Tibial artery (tissue), 4 donors: ENCODE data around the gene FLNB.

Source experiments
- DNase-seq, 2 donors: peaks; one replicate each; pipeline ENCODE4 v3.0.0-alpha.2; 2019
- H3K27ac ChIP-seq, 2 donors: fragments of 200-600 bp; sonication (generic) in 1 of 2; 1 replicate in 1 of 2; 2 replicates in 1 of 2; pipeline ENCODE4 v1.5.1; 2018 to 2019; ENCODE audit warnings: mild to moderate bottlenecking in 1 of 2
- H3K27me3 ChIP-seq, 2 donors: fragments of 200-600 bp; sonication (generic) in 1 of 2; one replicate each; pipeline versions ENCODE4 v1.5.1 to v1.6.0; 2016 to 2019
- H3K36me3 ChIP-seq, 3 donors: fragments of 200-600 bp; sonication (generic) in 2 of 3; one replicate each; pipeline ENCODE4 v1.5.1; 2016 to 2019; ENCODE audit warnings: mild to moderate bottlenecking in 2 of 3
- H3K4me1 ChIP-seq, 4 donors: fragments of 200-600 bp; sonication (generic) in 2 of 4; 1 replicate in 3 of 4; 2 replicates in 1 of 4; pipeline ENCODE4 v1.5.1; 2016 to 2019
- H3K4me3 ChIP-seq, 2 donors: fragments of 200-600 bp; sonication (generic) in 1 of 2; 1 replicate in 1 of 2; 2 replicates in 1 of 2; pipeline ENCODE4 v1.5.1; 2018 to 2019; ENCODE audit warnings: mild to moderate bottlenecking in 2 of 2
- H3K9me3 ChIP-seq, 3 donors: fragments of 200-600 bp; sonication (generic) in 1 of 3; one replicate each; pipeline ENCODE4 v1.5.1; 2016 to 2019
- CTCF ChIP-seq, 2 experiments: fragments of 200-600 bp in 1 of 2; fragments of 450-650 bp in 1 of 2; IDR thresholded peaks; one replicate each; pipeline ENCODE4 v1.5.1; 2017 to 2019; ENCODE audit warnings: antibody characterized with exemption in 2 of 2, mild to moderate bottlenecking in 1 of 2, moderate library complexity in 1 of 2
- intact Hi-C: fragments of 100-400 bp; cut with DNase I; formaldehyde crosslinking; loops from one replicate; pipeline ENCODE4 v1.15.0; 2023; ENCODE audit warnings: low total_unique reads

The FLNB gene

DNA sequence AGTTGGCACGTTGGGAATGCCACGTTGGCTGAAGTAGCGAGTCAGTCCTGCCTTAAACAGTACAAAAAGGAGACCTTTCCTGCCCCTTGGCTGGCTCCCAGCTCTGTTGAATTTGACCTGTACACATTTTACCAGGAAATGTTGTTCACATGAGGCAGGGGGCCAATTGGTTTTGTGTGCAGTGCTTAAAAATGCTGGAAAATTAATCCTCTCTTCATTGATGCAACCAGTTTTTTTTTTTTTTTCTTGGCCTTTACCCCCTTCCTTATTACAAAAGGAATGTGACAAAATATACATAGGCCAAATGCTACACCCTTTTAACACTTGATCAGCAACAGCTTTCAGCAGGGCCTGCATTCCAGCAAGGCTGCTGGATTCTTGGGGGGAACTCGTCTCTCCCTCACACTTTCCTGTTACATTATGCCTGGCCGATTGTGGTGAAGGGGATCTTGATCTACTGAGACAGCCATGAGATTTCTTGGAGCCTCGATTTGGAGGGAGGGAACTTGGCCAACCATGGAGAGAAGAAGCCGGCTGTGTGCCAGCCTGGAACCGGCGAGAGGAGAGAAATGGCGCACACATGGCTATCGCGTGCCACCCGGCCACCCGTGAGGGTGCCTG lies 109.4 kb downstream of the FLNB start:
- H3K4me3 ChIP-seq = no peak overlapping the region
- no peaks in the 10 kb centered on the region for H3K27me3 ChIP-seq
- peak; percentile 48 to 75 for DNase-seq
- no peak for TF ChIP-seq CTCF (IDR thresholded peaks at IDR 0.05)
- H3K4me1 ChIP-seq = peaks cover 0 to 55% (median 34%) of the 10 kb centered on the region in 4 donors
- H3K9me3 ChIP-seq = no peaks in the 10 kb centered on the region
- intact Hi-C loops = no loop called here
- H3K27ac ChIP-seq = peak overlapping the region; percentile 46 to 61
- H3K36me3 ChIP-seq = peaks cover 48 to 74% (median 55%) of the 10 kb centered on the region in 3 donors

- H3K4me1 ChIP-seq = peaks cover 0 to 55% (median 34%) of the 10 kb centered on the region in 4 donors
- H3K27me3 ChIP-seq = no peaks in the 10 kb centered on the region
- peak overlapping the region; percentile 12 to 15 for H3K27ac ChIP-seq
- DNase-seq = no peak
- no peaks in the 10 kb centered on the region for H3K9me3 ChIP-seq
- intact Hi-C loops = no loop called here
- TF ChIP-seq CTCF (IDR thresholded peaks at IDR 0.05) = no peak
- no peak overlapping the region for H3K4me3 ChIP-seq
- H3K36me3 ChIP-seq = peaks cover 50 to 74% (median 56%) of the 10 kb centered on the region in 3 donors
Measured at GRCh38 chr3:58119186-58119585, 111.0 kb downstream of the FLNB start.

GRCh38 chr3:58120075-58120812 lies 112.0 kb downstream of the FLNB start:
- intact Hi-C loops = no loop called here
- Histone ChIP-seq H3K4me3 (no peak overlapping the region), H3K4me1 (peaks cover 0 to 55% (median 34%) of the 10 kb centered on the region in 4 donors), H3K9me3 (no peaks in the 10 kb centered on the region), H3K27ac (peak overlapping the region; percentile 12 to 21), H3K27me3 (no peaks in the 10 kb centered on the region), H3K36me3 (peaks cover 53 to 75% (median 65%) of the 10 kb centered on the region in 3 donors)
- no peak for TF ChIP-seq CTCF (IDR thresholded peaks at IDR 0.05)
- peak in 1 of 2 donors; percentile 57 for DNase-seq

DNA sequence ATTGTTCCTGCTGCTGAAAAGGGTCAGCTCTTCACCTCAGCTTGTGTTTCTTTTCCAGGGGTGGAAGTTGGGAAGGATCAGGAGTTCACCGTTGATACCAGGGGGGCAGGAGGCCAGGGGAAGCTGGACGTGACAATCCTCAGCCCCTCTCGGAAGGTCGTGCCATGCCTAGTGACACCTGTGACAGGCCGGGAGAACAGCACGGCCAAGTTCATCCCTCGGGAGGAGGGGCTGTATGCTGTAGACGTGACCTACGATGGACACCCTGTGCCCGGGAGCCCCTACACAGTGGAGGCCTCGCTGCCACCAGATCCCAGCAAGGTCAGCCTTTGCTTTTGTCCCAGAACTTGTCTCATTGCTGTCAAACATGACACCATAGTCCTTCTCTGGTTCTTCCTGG lies 113.0 kb downstream of the FLNB start:
- H3K9me3 ChIP-seq = no peaks in the 10 kb centered on the region
- intact Hi-C loops = no loop called here
- peaks cover 0 to 48% (median 32%) of the 10 kb centered on the region in 4 donors for H3K4me1 ChIP-seq
- DNase-seq = no peak
- TF ChIP-seq CTCF (IDR thresholded peaks at IDR 0.05) = no peak
- peak overlapping the region in 1 of 2 donors; percentile 12 for H3K27ac ChIP-seq
- H3K27me3 ChIP-seq = no peaks in the 10 kb centered on the region
- H3K4me3 ChIP-seq = no peak overlapping the region
- H3K36me3 ChIP-seq = peaks cover 62 to 78% (median 74%) of the 10 kb centered on the region in 3 donors

GRCh38 chr3:58122936-58123700 lies 114.9 kb downstream of the FLNB start:
- no peaks in the 10 kb centered on the region for H3K27me3 ChIP-seq
- no peak overlapping the region for H3K27ac ChIP-seq
- no peak overlapping the region for H3K4me3 ChIP-seq
- no peaks in the 10 kb centered on the region for H3K9me3 ChIP-seq
- no peak for DNase-seq
- peaks cover 0 to 28% (median 13%) of the 10 kb centered on the region in 4 donors for H3K4me1 ChIP-seq
- peaks cover 80 to 95% (median 91%) of the 10 kb centered on the region in 3 donors for H3K36me3 ChIP-seq
- intact Hi-C loops = no loop called here
- TF ChIP-seq CTCF (IDR thresholded peaks at IDR 0.05) = no peak
